Measurements from ENCODE around the gene DYNC1LI2. TPM values are rescaled to one million over a fixed set of nuclear protein-coding genes. Genes with fewer than 3 reads are reported as not detected.

DYNC1LI2 gene
- total and polyA plus RNA-seq, 9 of the 15 experiments (the other 6 are each of a cell fraction or from before 2014, with no cell fraction given) = 5.1 to 48.9 (median 38.2) TPM

GRCh38 chr16:66735891-66736290 is 15.5 kb downstream of the DYNC1LI2 start (continued):
- TF ChIP-seq HES1 (IDR thresholded peaks at IDR 0.05; ENCODE audit: low read depth) = no peak
- no peak for TF ChIP-seq TAF7 (tag; IDR thresholded peaks at IDR 0.05)
- TF ChIP-seq PHB (CRISPR knock-in tag; IDR thresholded peaks at IDR 0.05) = no peak
- TF ChIP-seq ZFP36 (IDR thresholded peaks at IDR 0.05; ENCODE audit: low read depth, low read length, partially characterized antibody) = no peak
- TF ChIP-seq CREB5 (CRISPR knock-in tag; IDR thresholded peaks at IDR 0.05) = no peak
- TF ChIP-seq NFXL1 (CRISPR knock-in tag; IDR thresholded peaks at IDR 0.05) = no peak

- TF ChIP-seq ZNF780A (CRISPR knock-in tag; IDR thresholded peaks at IDR 0.05) (no peak), ZBTB2 (IDR thresholded peaks at IDR 0.05) (no peak), RBM22 (IDR thresholded peaks at IDR 0.05; ENCODE audit: low read depth, low read length, poor library complexity, severe bottlenecking) (no peak)
- Histone ChIP-seq H3K27me3 (ENCODE audit: control insufficient read depth in 2 of 2, insufficient read depth in 2 of 2, low read length in 2 of 2) (no peaks in the 10 kb centered on the region), H4K20me1 (replicated peaks; ENCODE audit: control insufficient read depth, insufficient read depth, low read length) (no peaks in the 10 kb centered on the region; the same call in 1 of the 2 replicates), H3K36me3 (ENCODE audit: control insufficient read depth, insufficient read depth, low read length) (peaks cover 94% of the 10 kb centered on the region), H3K9me3 (replicated peaks; ENCODE audit: control insufficient read depth, insufficient read depth, low read depth, low read length) (no peaks in the 10 kb centered on the region), H3K9me1 (ENCODE audit: control insufficient read depth, insufficient read depth, low read length) (no peaks in the 10 kb centered on the region), H3K4me2 (ENCODE audit: insufficient read depth, low read length) (no peak overlapping the region), H3K79me2 (ENCODE audit: control insufficient read depth, insufficient read depth, low read length) (no peaks in the 10 kb centered on the region), H3K27ac (ENCODE audit: extremely low read depth, low read depth, low read length) (no peak overlapping the region), H3K4me3 (no peak overlapping the region), H3K9ac (ENCODE audit: insufficient read depth in 1 of 2, low read depth in 2 of 2, low read length in 2 of 2) (no peak overlapping the region), H3K4me1 (replicated peaks in 1 of 2; ENCODE audit: control insufficient read depth in 2 of 2, insufficient read depth in 2 of 2, low read length in 2 of 2) (no peaks in the 10 kb centered on the region), H2AFZ (ENCODE audit: low read depth, low read length) (no peak overlapping the region)
- BruUV-seq (replicated peaks) = no TSS peak
- intact Hi-C loops (cut with micrococcal nuclease) (no loop called here), in situ Hi-C loops (cut with MboI) (no loop called here)
- 70% methylated on average over 7 of the region's 7 CpGs for WGBS (ENCODE audit: insufficient coverage, low coverage, missing lambda C conversion rate)
- DNase-seq (ENCODE audit: extremely low read depth in 1 of 4, low spot score in 3 of 4) (no peak), FAIRE-seq (no peak), ATAC-seq (no peak)
- ChIA-PET POLR2A (interaction anchor here (0.6 to 5.4 kb wide), 5 partner anchors 10 to 142 kb away, joined by 3 to 33 read pairs (median 4); no protein-coding TSS in a partner anchor), CTCF (ENCODE audit: low intra/inter-chr PET ratio) (no interaction called here)
Measured at GRCh38 chr16:66731101-66731500, 20.3 kb downstream of the DYNC1LI2 start.

All from K562 (cell line).